HEK293T (cell line): ENCODE measurements around the gene RUVBL1.

ENCODE experiments used
- BHLHE40 ChIP-seq: fragments of 450-650 bp; IDR thresholded peaks from 2 replicates; pipeline ENCODE4 v1.6.1; 2016; ENCODE audit warnings: mild to moderate bottlenecking, moderate library complexity, borderline replicate concordance
- CTBP1 ChIP-seq: fragments of 450-650 bp; IDR thresholded peaks from 2 replicates; pipeline ENCODE4 v1.6.1; 2016; ENCODE audit warnings: borderline replicate concordance
- ELF4 ChIP-seq: fragments of 450-650 bp; IDR thresholded peaks from 2 replicates; pipeline ENCODE4 v1.6.1; 2017; ENCODE audit warnings: antibody characterized with exemption
- FOXA1 ChIP-seq: fragments of 450-650 bp; IDR thresholded peaks from 2 replicates; pipeline ENCODE4 v1.6.1; 2016; ENCODE audit warnings: mild to moderate bottlenecking
- FOXK2 ChIP-seq: fragments of 450-650 bp; IDR thresholded peaks from 2 replicates; pipeline ENCODE4 v1.6.1; 2016; ENCODE audit warnings: mild to moderate bottlenecking
- FOXM1 ChIP-seq: fragments of 450-650 bp; IDR thresholded peaks from 2 replicates; pipeline ENCODE4 v1.6.1; 2017; ENCODE audit warnings: mild to moderate bottlenecking, borderline replicate concordance
- HDGF ChIP-seq: fragments of 450-650 bp; IDR thresholded peaks from 2 replicates; pipeline ENCODE4 v1.6.1; 2017; ENCODE audit warnings: antibody characterized with exemption, borderline replicate concordance
- L3MBTL2 ChIP-seq: fragments of 450-650 bp; conservative IDR thresholded peaks from 2 replicates; pipeline ENCODE4 v1.6.1; 2016; ENCODE audit warnings: mild to moderate bottlenecking
- LEF1 ChIP-seq: fragments of 450-650 bp; IDR thresholded peaks from 2 replicates; pipeline ENCODE4 v1.6.1; 2017; ENCODE audit warnings: mild to moderate bottlenecking, borderline replicate concordance
- NFRKB ChIP-seq: fragments of 450-650 bp; IDR thresholded peaks from 2 replicates; pipeline ENCODE4 v1.6.1; 2016; ENCODE audit warnings: mild to moderate bottlenecking, moderate library complexity
- PKNOX1 ChIP-seq: fragments of 450-650 bp; IDR thresholded peaks from 2 replicates; pipeline ENCODE4 v1.6.1; 2016
- SP1 ChIP-seq: fragments of 450-650 bp; IDR thresholded peaks from 2 replicates; pipeline ENCODE4 v1.6.1; 2017
- SUZ12 ChIP-seq: fragments of 450-650 bp; IDR thresholded peaks from 2 replicates; pipeline ENCODE4 v1.6.1; 2016; ENCODE audit warnings: mild to moderate bottlenecking
- TARDBP ChIP-seq: fragments of 450-650 bp; IDR thresholded peaks from 2 replicates; pipeline ENCODE4 v1.6.1; 2016

GRCh38 chr3:128145279-128145678 lies 21.7 kb upstream of the RUVBL1 start:
- TF ChIP-seq NFRKB (no peak), FOXK2 (no peak), BHLHE40 (no peak), SP1 (no peak), CTBP1 (no peak), SUZ12 (no peak), HDGF (no peak), FOXM1 (no peak), FOXA1 (no peak), LEF1 (no peak), TARDBP (no peak), PKNOX1 (no peak), L3MBTL2 (no peak), ELF4 (no peak)
